Karpas-422 (cell line): ENCODE data around the gene ANKMY2. TPM values are rescaled to one million over a fixed set of nuclear protein-coding genes. Genes with fewer than 3 reads are reported as not detected.

Experiments
- DNase-seq: peaks from one replicate; pipeline ENCODE4 v3.0.0-alpha.2; 2015
- H2AFZ ChIP-seq: fragments of 200-600 bp; sonication (generic); 2 replicates; pipeline ENCODE4 v1.6.1; 2014; ENCODE audit warnings: antibody characterized with exemption, low read length, mixed read lengths
- H3K27ac ChIP-seq: fragments of 200-600 bp; sonication (generic); 2 replicates; pipeline ENCODE4 v1.5.1; 2014; ENCODE audit warnings: mild to moderate bottlenecking, low read length, moderate library complexity
- H3K27me3 ChIP-seq: fragments of 200-600 bp; sonication (generic); 2 replicates; pipeline ENCODE4 v1.6.1; 2014; ENCODE audit warnings: low read length, mixed read lengths
- H3K36me3 ChIP-seq: fragments of 200-600 bp; sonication (generic); 2 replicates; pipeline ENCODE4 v1.6.1; 2014; ENCODE audit warnings: low read length, mixed read lengths; ENCODE audit not compliant: insufficient read depth
- H3K4me1 ChIP-seq: fragments of 200-600 bp; sonication (generic); 2 replicates; pipeline ENCODE4 v1.6.1; 2014; ENCODE audit warnings: mild to moderate bottlenecking, low read length, mixed read lengths
- H3K4me2 ChIP-seq: fragments of 200-600 bp; sonication (generic); 2 replicates; pipeline ENCODE4 v1.6.1; 2014; ENCODE audit warnings: low read length, low read depth, mild to moderate bottlenecking; ENCODE audit not compliant: poor library complexity, severe bottlenecking
- H3K4me3 ChIP-seq: fragments of 200-600 bp; sonication (generic); 2 replicates; pipeline ENCODE4 v1.5.1; 2014; ENCODE audit warnings: mild to moderate bottlenecking, antibody characterized with exemption, low read length, mixed read lengths
- H3K79me2 ChIP-seq: fragments of 200-600 bp; sonication (generic); 2 replicates; pipeline ENCODE4 v1.6.1; 2014; ENCODE audit warnings: mild to moderate bottlenecking, low read length, mixed read lengths
- H3K9ac ChIP-seq: fragments of 200-600 bp; sonication (generic); 2 replicates; pipeline ENCODE4 v1.6.0; 2014; ENCODE audit warnings: low read length
- H3K9me2 ChIP-seq: fragments of 200-600 bp; sonication (generic), shearing (Covaris generic); replicated peaks from 2 replicates; pipeline ENCODE4 v1.6.0; 2014; ENCODE audit warnings: mild to moderate bottlenecking, low read length, moderate library complexity; ENCODE audit not compliant: insufficient read depth
- H3K9me3 ChIP-seq: fragments of 300-700, 200-600 bp; sonication (generic); 2 replicates; pipeline ENCODE4 v1.6.1; 2014; ENCODE audit warnings: low read length, mixed read lengths
- H4K20me1 ChIP-seq: fragments of 200-600 bp; sonication (generic); 2 replicates; pipeline ENCODE4 v1.6.1; 2014; ENCODE audit warnings: mild to moderate bottlenecking, antibody characterized with exemption, low read length, low read depth; ENCODE audit not compliant: insufficient read depth
- total RNA-seq: library from RNA; depleted of rRNA; stranded (reverse); fragments of >200 nt; shearing (Covaris generic); gene quantifications from 2 replicates; pipeline ENCODE4 v1.2.3, GENCODE V29; 2014; ENCODE audit warnings: low replicate concordance; rRNA removed

The ANKMY2 gene
- 25.1 and 34.5 TPM in 2 replicates for total RNA-seq

GRCh38 chr7:16645593-16646471, at the start of gene ANKMY2, which contains the start of gene BZW2:
Gene ANKMY2 (minus strand): TSS chr7:16645754. CDS start chr7:16645573, 181 bp downstream.
Gene BZW2 (plus strand): TSS chr7:16646181. CDS start chr7:16665444, 19,263 bp downstream.
- no peaks in the 10 kb centered on the region for H3K27me3 ChIP-seq
- peaks cover 93% of the 10 kb centered on the region for H3K79me2 ChIP-seq
- no peaks in the 10 kb centered on the region for H3K9me3 ChIP-seq
- peak within 1 kb of the TSS; percentile 89 for H3K4me2 ChIP-seq
- H3K27ac ChIP-seq = peak within 1 kb of the TSS; percentile 79
- H4K20me1 ChIP-seq = peaks cover 40% of the 10 kb centered on the region
- H3K9me2 ChIP-seq = no peaks in the 10 kb centered on the region
- peak within 1 kb of the TSS; percentile 84 for H2AFZ ChIP-seq
- peaks cover 18% of the 10 kb centered on the region; the same call in 1 of the 2 replicates for H3K36me3 ChIP-seq
- peaks cover 64% of the 10 kb centered on the region for H3K4me1 ChIP-seq
- peak within 1 kb of the TSS; percentile 86 for H3K9ac ChIP-seq
- DNase-seq = peak; percentile 98
- H3K4me3 ChIP-seq = peak within 1 kb of the TSS; percentile 90

DNA sequence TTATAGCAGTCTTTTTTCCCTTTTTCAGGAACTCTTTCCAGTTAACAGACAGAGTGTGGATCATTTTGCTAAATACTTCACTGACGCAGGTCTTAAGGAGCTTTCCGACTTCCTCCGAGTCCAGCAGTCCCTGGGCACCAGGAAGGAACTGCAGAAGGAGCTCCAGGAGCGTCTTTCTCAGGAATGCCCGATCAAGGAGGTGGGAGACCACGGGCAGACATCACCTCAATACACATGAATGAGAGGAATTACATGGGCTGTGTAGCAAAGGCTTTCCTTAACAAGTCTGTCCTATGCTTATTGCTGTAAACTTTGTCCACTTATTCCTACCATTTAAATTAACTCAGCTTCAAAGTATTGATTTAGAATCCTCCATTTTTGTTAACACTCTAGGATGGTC, 49.3 kb upstream of the ANKMY2 start:
- H3K36me3 ChIP-seq = peaks cover 83% of the 10 kb centered on the region
- H3K9ac ChIP-seq = no peak overlapping the region
- H3K4me1 ChIP-seq = no peaks in the 10 kb centered on the region
- H3K9me3 ChIP-seq = no peaks in the 10 kb centered on the region
- H3K27ac ChIP-seq = no peak overlapping the region
- H3K79me2 ChIP-seq = peaks cover 5% of the 10 kb centered on the region; the same call in 1 of the 2 replicates
- no peaks in the 10 kb centered on the region for H3K27me3 ChIP-seq
- H3K4me3 ChIP-seq = no peak overlapping the region
- no peaks in the 10 kb centered on the region for H4K20me1 ChIP-seq
- H2AFZ ChIP-seq = no peak overlapping the region
- no peak overlapping the region for H3K4me2 ChIP-seq
- DNase-seq = no peak
- H3K9me2 ChIP-seq = no peaks in the 10 kb centered on the region

GRCh38 chr7:16693601-16694318, 48.2 kb upstream of the ANKMY2 start:
- H3K4me3 ChIP-seq = no peak overlapping the region
- DNase-seq = no peak
- H3K27me3 ChIP-seq = no peaks in the 10 kb centered on the region
- H2AFZ ChIP-seq = no peak overlapping the region
- peaks cover 79% of the 10 kb centered on the region for H3K36me3 ChIP-seq
- no peak overlapping the region for H3K9ac ChIP-seq
- H3K27ac ChIP-seq = no peak overlapping the region
- no peaks in the 10 kb centered on the region for H3K9me3 ChIP-seq
- no peaks in the 10 kb centered on the region for H3K9me2 ChIP-seq
- peaks cover 8% of the 10 kb centered on the region; the same call in 1 of the 2 replicates for H3K79me2 ChIP-seq
- H4K20me1 ChIP-seq = no peaks in the 10 kb centered on the region
- H3K4me1 ChIP-seq = no peaks in the 10 kb centered on the region
- no peak overlapping the region for H3K4me2 ChIP-seq

- H3K36me3 ChIP-seq = peaks cover 74% of the 10 kb centered on the region
- no peak overlapping the region for H3K4me3 ChIP-seq
- H4K20me1 ChIP-seq = no peaks in the 10 kb centered on the region
- H3K79me2 ChIP-seq = peaks cover 21% of the 10 kb centered on the region
- no peaks in the 10 kb centered on the region for H3K9me3 ChIP-seq
- H3K9me2 ChIP-seq = no peaks in the 10 kb centered on the region
- H3K9ac ChIP-seq = no peak overlapping the region
- no peak overlapping the region for H2AFZ ChIP-seq
- no peak for DNase-seq
- no peak overlapping the region for H3K4me2 ChIP-seq
- no peak overlapping the region for H3K27ac ChIP-seq
- no peaks in the 10 kb centered on the region for H3K27me3 ChIP-seq
- no peaks in the 10 kb centered on the region for H3K4me1 ChIP-seq
These were observed 45.7 kb upstream of the ANKMY2 start for GRCh38 chr7:16691241-16691640.

- peaks cover 71% of the 10 kb centered on the region for H3K36me3 ChIP-seq
- no peak for DNase-seq
These were observed 42.7 kb upstream of the ANKMY2 start for GRCh38 chr7:16688249-16688648.

DNA sequence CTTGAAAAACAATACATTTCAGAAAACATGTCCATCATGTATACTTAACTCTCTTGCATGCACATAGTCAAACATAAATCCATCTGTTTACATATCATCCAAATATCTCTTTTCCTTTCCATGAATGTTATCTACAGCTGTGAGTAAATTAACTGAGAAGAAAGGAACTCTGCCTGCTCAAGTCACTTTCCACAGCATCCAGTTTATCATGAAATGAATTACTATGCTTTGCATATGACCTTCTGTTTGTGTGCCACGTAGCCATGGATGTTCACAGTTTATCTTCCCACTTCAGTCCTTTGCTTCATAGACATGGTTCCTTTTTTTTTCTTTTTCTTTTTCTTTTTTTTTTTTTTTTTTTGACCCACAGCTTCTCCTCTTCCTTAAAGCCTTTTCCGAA, 40.0 kb upstream of the ANKMY2 start:
- Histone ChIP-seq H4K20me1 (no peaks in the 10 kb centered on the region), H3K27ac (no peak overlapping the region), H3K4me2 (no peak overlapping the region)

More at GRCh38 chr7:16688249-16688648, 42.7 kb upstream of the ANKMY2 start:
- Histone ChIP-seq H3K4me3 (no peak overlapping the region), H4K20me1 (no peaks in the 10 kb centered on the region), H3K9me2 (no peaks in the 10 kb centered on the region), H3K9ac (no peak overlapping the region), H3K4me2 (no peak overlapping the region), H3K27me3 (no peaks in the 10 kb centered on the region), H3K4me1 (peaks cover 13% of the 10 kb centered on the region), H2AFZ (no peak overlapping the region), H3K27ac (no peak overlapping the region), H3K9me3 (no peaks in the 10 kb centered on the region), H3K79me2 (peaks cover 34% of the 10 kb centered on the region)

GRCh38 chr7:16684935-16685334, 39.4 kb upstream of the ANKMY2 start:
- H3K4me1 ChIP-seq = peaks cover 13% of the 10 kb centered on the region
- no peak overlapping the region for H3K4me3 ChIP-seq
- peaks cover 70% of the 10 kb centered on the region for H3K36me3 ChIP-seq
- H3K4me2 ChIP-seq = no peak overlapping the region
- H3K79me2 ChIP-seq = peaks cover 46% of the 10 kb centered on the region
- H3K27ac ChIP-seq = no peak overlapping the region
- DNase-seq = no peak
- H2AFZ ChIP-seq = no peak overlapping the region
- H3K9me2 ChIP-seq = no peaks in the 10 kb centered on the region
- H3K9ac ChIP-seq = no peak overlapping the region
- no peaks in the 10 kb centered on the region for H3K9me3 ChIP-seq
- H3K27me3 ChIP-seq = no peaks in the 10 kb centered on the region
- H4K20me1 ChIP-seq = no peaks in the 10 kb centered on the region

More for the DNA sequence above, 40.0 kb upstream of the ANKMY2 start:
- DNase-seq = no peak
- Histone ChIP-seq H3K36me3 (peaks cover 68% of the 10 kb centered on the region), H2AFZ (no peak overlapping the region), H3K9ac (no peak overlapping the region), H3K4me3 (no peak overlapping the region), H3K9me2 (no peaks in the 10 kb centered on the region), H3K9me3 (no peaks in the 10 kb centered on the region), H3K27me3 (no peaks in the 10 kb centered on the region), H3K79me2 (peaks cover 43% of the 10 kb centered on the region), H3K4me1 (peaks cover 13% of the 10 kb centered on the region)
